Nephron progenitor cell (in vitro differentiated cells): ENCODE data around the gene CDC5L.
"Not testable (repeated sequence)": the region's sequence is repeated elsewhere in the genome, so short reads cannot be mapped to it uniquely, and the experiment has no call there.

ENCODE experiments used
- DNase-seq: peaks from one replicate; pipeline ENCODE4 v3.0.0; 2021
- H3K27ac Mint-ChIP-seq: 2 replicates; pipeline ENCODE4 v1.8.0; 2021; ENCODE audit warnings: mild to moderate bottlenecking, moderate library complexity, mixed read lengths
- H3K27me3 Mint-ChIP-seq: 2 replicates; pipeline ENCODE4 v1.8.0; 2021; ENCODE audit warnings: mild to moderate bottlenecking, low read depth, mixed read lengths; ENCODE audit not compliant: poor library complexity
- H3K36me3 Mint-ChIP-seq: 2 replicates; pipeline ENCODE4 v1.8.0; 2021; ENCODE audit warnings: low read depth, mixed read lengths
- H3K4me1 Mint-ChIP-seq: 2 replicates; pipeline ENCODE4 v1.8.0; 2021; ENCODE audit warnings: mixed read lengths
- H3K4me3 Mint-ChIP-seq: 2 replicates; pipeline ENCODE4 v1.8.0; 2021; ENCODE audit warnings: mild to moderate bottlenecking, moderate library complexity, mixed read lengths
- H3K9me3 Mint-ChIP-seq: 2 replicates; pipeline ENCODE4 v1.8.0; 2021; ENCODE audit warnings: mild to moderate bottlenecking, moderate library complexity, mixed read lengths
- TF ChIP-seq, protein P1 (sequence below): fragments of 200-600 bp; sonication (generic); IDR thresholded peaks from 2 replicates; pipeline ENCODE4 v1.5.0; 2021; ENCODE audit warnings: antibody characterized with exemption

CDC5L gene

DNA sequence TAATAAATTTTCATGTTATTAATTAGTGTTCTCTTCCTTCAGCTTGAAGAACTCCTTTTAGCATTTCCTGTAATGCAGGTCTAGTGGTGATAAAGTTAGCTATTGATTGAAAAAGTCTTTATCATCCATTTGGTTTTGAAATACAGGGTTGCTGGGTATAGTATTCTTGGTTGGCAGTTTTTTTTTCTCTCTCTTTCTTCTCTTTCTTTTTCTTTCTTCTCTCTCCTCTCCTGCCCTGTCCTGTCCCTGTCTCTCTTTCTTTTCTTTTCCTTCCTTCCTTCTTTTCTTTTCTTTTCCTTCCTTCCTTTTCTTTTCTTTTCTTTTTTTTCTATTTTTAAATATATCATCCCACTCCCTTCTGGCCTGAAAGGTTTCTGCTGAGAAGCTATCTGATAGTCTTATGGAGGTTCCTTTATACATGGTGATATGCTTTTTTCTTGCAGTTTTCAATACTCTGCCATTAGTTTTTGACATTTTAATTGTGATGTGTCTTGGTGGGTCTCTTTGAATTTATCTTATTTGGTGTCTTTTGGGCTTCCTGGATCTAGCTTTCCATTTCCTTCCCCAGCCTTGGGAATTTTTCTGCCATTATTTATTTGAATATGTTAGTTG, 55.4 kb downstream of the CDC5L start:
- no peak for DNase-seq
- no peak overlapping the region for H3K4me3 Mint-ChIP-seq
- no peaks in the 10 kb centered on the region for H3K4me1 Mint-ChIP-seq
- H3K36me3 Mint-ChIP-seq: peaks cover 95% of the 10 kb centered on the region
- no peak overlapping the region for H3K27ac Mint-ChIP-seq
- TF ChIP-seq, protein P1, sequence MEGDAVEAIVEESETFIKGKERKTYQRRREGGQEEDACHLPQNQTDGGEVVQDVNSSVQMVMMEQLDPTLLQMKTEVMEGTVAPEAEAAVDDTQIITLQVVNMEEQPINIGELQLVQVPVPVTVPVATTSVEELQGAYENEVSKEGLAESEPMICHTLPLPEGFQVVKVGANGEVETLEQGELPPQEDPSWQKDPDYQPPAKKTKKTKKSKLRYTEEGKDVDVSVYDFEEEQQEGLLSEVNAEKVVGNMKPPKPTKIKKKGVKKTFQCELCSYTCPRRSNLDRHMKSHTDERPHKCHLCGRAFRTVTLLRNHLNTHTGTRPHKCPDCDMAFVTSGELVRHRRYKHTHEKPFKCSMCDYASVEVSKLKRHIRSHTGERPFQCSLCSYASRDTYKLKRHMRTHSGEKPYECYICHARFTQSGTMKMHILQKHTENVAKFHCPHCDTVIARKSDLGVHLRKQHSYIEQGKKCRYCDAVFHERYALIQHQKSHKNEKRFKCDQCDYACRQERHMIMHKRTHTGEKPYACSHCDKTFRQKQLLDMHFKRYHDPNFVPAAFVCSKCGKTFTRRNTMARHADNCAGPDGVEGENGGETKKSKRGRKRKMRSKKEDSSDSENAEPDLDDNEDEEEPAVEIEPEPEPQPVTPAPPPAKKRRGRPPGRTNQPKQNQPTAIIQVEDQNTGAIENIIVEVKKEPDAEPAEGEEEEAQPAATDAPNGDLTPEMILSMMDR: no peak
- H3K27me3 Mint-ChIP-seq: no peaks in the 10 kb centered on the region
- peaks cover 37% of the 10 kb centered on the region for H3K9me3 Mint-ChIP-seq

DNA sequence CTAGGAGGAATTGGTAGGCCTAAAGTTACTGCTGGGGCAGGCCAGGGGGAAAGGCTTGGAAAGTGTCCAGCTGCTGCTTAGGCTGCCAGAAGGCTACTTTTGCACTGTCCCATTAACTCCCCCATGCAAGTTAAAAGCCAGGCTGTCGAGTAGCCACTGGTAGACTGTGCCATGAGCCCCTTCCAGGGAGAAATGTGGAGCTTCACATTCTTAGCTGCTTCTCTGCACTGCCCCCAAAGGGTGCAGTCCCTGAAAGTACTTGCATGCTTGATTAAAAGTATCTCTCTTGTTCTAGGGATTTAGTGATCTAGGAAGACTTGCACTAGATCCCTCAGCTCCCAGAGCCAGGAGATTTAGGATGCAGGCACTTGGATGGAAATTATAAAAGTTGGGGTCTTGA, 57.3 kb downstream of the CDC5L start:
- H3K27ac Mint-ChIP-seq: no peak overlapping the region
- H3K4me1 Mint-ChIP-seq: no peaks in the 10 kb centered on the region
- peaks cover 87% of the 10 kb centered on the region for H3K36me3 Mint-ChIP-seq
- no peak for DNase-seq
- no peak overlapping the region for H3K4me3 Mint-ChIP-seq
- no peaks in the 10 kb centered on the region for H3K27me3 Mint-ChIP-seq
- peaks cover 37% of the 10 kb centered on the region for H3K9me3 Mint-ChIP-seq
- TF ChIP-seq, protein P1: no peak

DNA sequence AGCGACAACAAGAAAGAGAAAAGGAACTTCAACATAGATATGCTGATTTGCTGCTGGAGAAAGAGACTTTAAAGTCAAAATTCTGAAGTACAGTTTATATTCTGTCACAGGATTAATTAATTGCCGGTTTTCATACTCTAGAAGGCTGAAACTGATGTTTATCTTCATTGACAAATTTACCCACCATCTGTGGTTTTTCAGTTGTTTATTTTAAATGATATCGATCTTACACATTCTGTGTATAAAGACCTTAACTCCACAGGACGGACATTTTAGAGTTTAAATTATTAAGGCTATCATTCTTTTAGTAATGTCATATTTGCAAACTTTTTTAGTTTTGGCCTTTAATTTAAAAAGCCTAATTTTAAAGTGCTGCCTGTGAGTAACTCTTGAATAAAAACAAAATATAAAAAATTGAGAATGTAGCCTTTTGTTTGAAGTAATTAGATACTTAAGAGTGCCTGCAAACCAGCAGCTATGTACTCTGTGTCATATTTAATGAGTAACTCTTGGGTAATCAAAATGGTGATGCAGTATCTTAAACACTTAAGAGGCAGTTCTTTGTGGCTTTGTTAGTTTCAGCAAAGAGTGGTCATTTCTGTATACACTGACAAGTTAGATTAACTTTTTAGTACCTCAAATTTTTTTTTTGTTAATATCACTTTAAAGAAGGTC, 59.3 kb downstream of the CDC5L start:
- Mint-ChIP-seq H3K4me3 (no peak overlapping the region), H3K27ac (no peak overlapping the region), H3K27me3 (no peaks in the 10 kb centered on the region), H3K9me3 (peaks cover 25% of the 10 kb centered on the region), H3K36me3 (peaks cover 73% of the 10 kb centered on the region), H3K4me1 (no peaks in the 10 kb centered on the region)
- DNase-seq: no peak
- TF ChIP-seq, protein P1: no peak

DNA sequence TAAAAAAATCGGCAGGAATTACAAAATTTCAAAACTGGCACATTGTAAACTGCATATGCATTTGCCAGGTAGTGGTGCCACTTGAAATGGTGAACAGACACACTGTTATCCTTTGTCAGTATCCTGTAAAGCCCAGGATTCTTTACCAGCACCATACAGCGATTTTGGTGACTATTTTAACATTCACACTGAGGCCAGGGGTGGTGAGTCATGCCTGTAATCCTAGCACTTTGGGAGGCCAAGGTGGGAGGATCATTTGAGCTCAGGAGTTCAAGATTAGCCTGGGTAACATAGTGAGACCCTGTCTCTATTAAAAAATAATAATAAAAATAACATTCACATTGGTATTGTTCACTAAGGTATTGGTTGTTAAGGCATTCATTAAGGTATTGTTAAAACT, 61.7 kb downstream of the CDC5L start:
- H3K27ac Mint-ChIP-seq, H3K27me3 Mint-ChIP-seq, H3K9me3 Mint-ChIP-seq, DNase-seq, H3K4me1 Mint-ChIP-seq, H3K4me3 Mint-ChIP-seq: not testable (repeated sequence)
- peaks cover 59% of the 10 kb centered on the region for H3K36me3 Mint-ChIP-seq

DNA sequence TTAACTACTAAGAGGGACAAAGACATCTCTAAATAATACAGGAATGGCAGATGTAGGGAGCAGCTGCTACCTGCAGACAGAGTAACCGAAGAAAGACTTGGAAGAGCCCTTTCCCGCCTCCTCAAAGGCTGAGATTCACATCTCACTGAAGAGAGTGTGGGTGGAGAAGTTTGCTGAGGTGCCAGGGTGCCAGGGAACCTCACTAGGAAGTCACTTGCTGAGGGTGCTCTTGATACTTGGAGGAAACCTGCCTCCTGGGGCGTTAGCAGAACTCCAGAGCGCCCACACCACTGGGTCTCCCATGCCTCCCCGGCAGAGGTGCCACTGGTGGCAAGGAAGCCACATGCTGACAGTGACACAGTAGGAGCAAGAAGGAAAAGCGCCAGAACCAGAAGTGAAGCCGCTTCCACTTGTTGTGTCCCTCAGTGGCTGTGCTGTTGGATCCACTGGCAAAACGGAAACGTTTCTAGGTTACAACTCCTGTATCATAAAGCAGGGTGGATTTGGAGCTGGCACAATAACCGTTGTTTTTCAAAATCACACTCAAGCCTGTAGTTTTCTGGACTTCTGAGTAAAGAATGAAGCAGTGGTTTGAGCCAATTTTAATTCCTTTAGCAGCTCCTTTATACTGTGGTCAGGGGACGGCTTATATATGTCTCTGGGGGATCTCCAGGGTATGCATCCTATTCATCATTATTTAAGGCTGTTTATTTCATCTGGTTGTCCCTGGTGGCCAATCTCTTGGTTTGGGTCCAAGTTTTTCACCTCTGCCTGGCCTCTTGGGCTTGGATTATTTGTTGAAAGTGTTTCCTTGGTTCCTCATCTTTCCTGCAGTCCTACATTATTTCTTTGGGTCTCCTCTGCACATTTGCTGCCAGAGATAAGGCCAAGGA, 64.5 kb downstream of the CDC5L start:
- no peaks in the 10 kb centered on the region for H3K27me3 Mint-ChIP-seq

DNA sequence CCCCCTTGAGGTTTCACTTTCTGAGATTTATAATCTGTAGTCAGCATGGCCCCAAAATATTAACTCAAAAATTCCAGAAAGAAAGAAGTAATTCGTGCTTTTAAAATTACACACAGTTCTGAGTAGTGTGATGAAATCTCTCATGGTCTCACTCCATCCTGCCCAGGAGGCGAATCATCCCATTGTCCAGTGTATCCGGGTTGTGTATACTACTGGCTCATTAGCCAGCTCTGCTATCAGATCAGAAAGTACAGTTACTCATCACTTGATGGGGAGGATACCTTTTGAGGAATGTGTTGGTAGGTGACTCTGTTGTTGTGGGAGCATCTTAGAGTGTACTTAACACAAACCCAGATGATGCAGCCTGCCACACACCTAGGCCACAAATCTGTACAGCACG, 65.2 kb downstream of the CDC5L start:
- Mint-ChIP-seq H3K27me3 (no peaks in the 10 kb centered on the region), H3K9me3 (no peaks in the 10 kb centered on the region), H3K4me1 (peaks cover 19% of the 10 kb centered on the region), H3K4me3 (no peak overlapping the region), H3K36me3 (peaks cover 29% of the 10 kb centered on the region), H3K27ac (peak overlapping the region; percentile 33)
- TF ChIP-seq, protein P1: no peak
- DNase-seq: no peak

More for the DNA sequence above, 64.5 kb downstream of the CDC5L start:
- Mint-ChIP-seq H3K9me3 (no peaks in the 10 kb centered on the region), H3K4me3 (no peak overlapping the region), H3K4me1 (peaks cover 12% of the 10 kb centered on the region), H3K27ac (peak overlapping the region; percentile 63), H3K36me3 (peaks cover 36% of the 10 kb centered on the region)
- TF ChIP-seq, protein P1: no peak
- no peak for DNase-seq
